PC-3 (cell line): ENCODE data around the gene FUT1. TPM values are rescaled to one million over a fixed set of nuclear protein-coding genes. Genes with fewer than 3 reads are reported as not detected.

Experiments used
- ATAC-seq: fragments of 200-7000 bp; cut with Tn5 transposase; 2 replicates; pipeline ENCODE4 v1.9.1; 2020; ENCODE audit warnings: mild to moderate bottlenecking, moderate library complexity
- BruUV-seq: library from RNA; stranded (reverse); fragments of 400-500 nt; replicated peaks from 2 replicates; lab custom pipeline; 2021; lab: Mats Ljungman, UMichigan
- CTCF ChIA-PET: fragments of 300-600 bp; sonication (Branson Sonifier 250); formaldehyde crosslinking; loops from one replicate; lab custom pipeline; 2022; ENCODE audit warnings: antibody characterized with exemption; lab: Charles Lee
- POLR2A ChIA-PET: fragments of 300-600 bp; sonication (Branson Sonifier 250); formaldehyde crosslinking; loops from one replicate; lab custom pipeline; 2022; ENCODE audit warnings: antibody characterized with exemption; ENCODE audit not compliant: unreplicated experiment; lab: Charles Lee
- DNase-seq: peaks from one replicate; pipeline ENCODE4 v3.0.0-alpha.2; 2015
- H2AFZ ChIP-seq: fragments of 300-600 bp; sonication (generic); 2 replicates; pipeline ENCODE4 v1.6.0; 2016; ENCODE audit warnings: antibody characterized with exemption, low read length
- H3F3A ChIP-seq: fragments of 300-600 bp; sonication (generic); one replicate; pipeline ENCODE4 v1.6.0; 2017; ENCODE audit warnings: antibody characterized with exemption, low read length, control low read depth, mild to moderate bottlenecking; ENCODE audit not compliant: unreplicated experiment
- H3K27ac ChIP-seq: fragments of 300-600 bp; sonication (generic); 2 replicates; pipeline ENCODE4 v1.5.1; 2016; ENCODE audit warnings: mild to moderate bottlenecking, low read length
- H3K27me3 ChIP-seq: fragments of 300-600 bp; sonication (generic); 2 replicates; pipeline ENCODE4 v1.6.1; 2016; ENCODE audit warnings: low read length, mixed read lengths
- H3K36me3 ChIP-seq: fragments of 300-600 bp; sonication (generic); 2 replicates; pipeline ENCODE4 v1.6.1; 2016; ENCODE audit warnings: low read depth, mixed run types, low read length, mixed read lengths
- H3K4me1 ChIP-seq: fragments of 300-600 bp; sonication (generic); 2 replicates; pipeline ENCODE4 v1.5.1; 2016; ENCODE audit warnings: low read length; ENCODE audit not compliant: insufficient read depth
- H3K4me2 ChIP-seq: fragments of 300-600 bp; sonication (generic); 2 replicates; pipeline ENCODE4 v1.6.0; 2016; ENCODE audit warnings: low read length
- H3K4me3 ChIP-seq: fragments of 300-600 bp; sonication (generic); 2 replicates; pipeline ENCODE4 v1.5.1; 2016; ENCODE audit warnings: mild to moderate bottlenecking, low read length, mixed read lengths
- H3K79me2 ChIP-seq: fragments of 300-600 bp; sonication (generic); 2 replicates; pipeline ENCODE4 v1.6.1; 2017; ENCODE audit warnings: low read length, mixed read lengths
- H3K9ac ChIP-seq: fragments of 300-600 bp; sonication (generic); 2 replicates; pipeline ENCODE4 v1.6.0; 2016; ENCODE audit warnings: mild to moderate bottlenecking, low read length
- H3K9me2 ChIP-seq: fragments of 300-600 bp; sonication (generic); replicated peaks from 2 replicates; pipeline ENCODE4 v1.6.1; 2016; ENCODE audit warnings: mixed run types, low read length, mixed read lengths
- H3K9me3 ChIP-seq: fragments of 300-600 bp; sonication (generic); 2 replicates; pipeline ENCODE4 v1.6.1; 2016; ENCODE audit warnings: low read length, mixed read lengths
- H4K20me1 ChIP-seq: fragments of 300-600 bp; sonication (generic); 2 replicates; pipeline ENCODE4 v1.6.1; 2016; ENCODE audit warnings: low read length, mixed read lengths
- CTCF ChIP-seq: fragments of 300-600 bp; sonication (generic); conservative IDR thresholded peaks from 2 replicates; pipeline ENCODE4 v1.5.1; 2017; ENCODE audit warnings: antibody characterized with exemption, low read depth, mild to moderate bottlenecking, low read length
- EZH2 ChIP-seq: fragments of 300-600 bp; sonication (generic); IDR thresholded peaks from one replicate; pipeline ENCODE4 v1.6.1; 2017; ENCODE audit warnings: antibody characterized with exemption, mild to moderate bottlenecking, low read length; ENCODE audit not compliant: unreplicated experiment
- EZH2phosphoT487 ChIP-seq: fragments of 300-600 bp; sonication (generic); IDR thresholded peaks from 2 replicates; pipeline ENCODE4 v1.6.1; 2018; ENCODE audit warnings: mild to moderate bottlenecking, antibody characterized with exemption, low read length, borderline replicate concordance
- intact Hi-C: fragments of 100-400 bp; cut with micrococcal nuclease; formaldehyde crosslinking; loops from 2 replicates; pipeline ENCODE4 v1.9.0; 2023
- total RNA-seq: library from RNA; depleted of rRNA; stranded (reverse); fragments of >200 nt; gene quantifications from 2 replicates; pipeline ENCODE4 v1.2.3, GENCODE V29; 2014

FUT1 gene
- total RNA-seq, 1 experiment from 2014 or later, result 4.6 TPM

- Histone ChIP-seq H3F3A (no peaks in the 10 kb centered on the region), H4K20me1 (no peaks in the 10 kb centered on the region), H3K79me2 (no peaks in the 10 kb centered on the region), H3K36me3 (no peaks in the 10 kb centered on the region), H3K9ac (no peak overlapping the region), H3K9me2 (no peaks in the 10 kb centered on the region), H3K27me3 (no peaks in the 10 kb centered on the region), H3K9me3 (no peaks in the 10 kb centered on the region), H3K4me3 (no peak overlapping the region), H3K4me2 (no peak overlapping the region), H3K27ac (no peak overlapping the region), H3K4me1 (no peaks in the 10 kb centered on the region; the same call in 1 of the 2 replicates), H2AFZ (no peak overlapping the region)
- no TSS peak for BruUV-seq
- CTCF ChIA-PET, result no interaction called here
- ATAC-seq (no peak), DNase-seq (no peak)
- POLR2A ChIA-PET, result interaction anchor here (0.5 kb wide), 1 partner anchor 58 kb away, joined by 3 read pairs; no protein-coding TSS in a partner anchor
- no peak for TF ChIP-seq EZH2phosphoT487
- TF ChIP-seq EZH2, result no peak
- TF ChIP-seq CTCF, result no peak
- intact Hi-C loops, result no loop called here
Observed at GRCh38 chr19:48737360-48737998, 15.0 kb downstream of the FUT1 start.

GRCh38 chr19:48735031-48735615 lies 17.3 kb downstream of the FUT1 start:
- no peak overlapping the region for H3K27ac ChIP-seq
- no peaks in the 10 kb centered on the region for H3K27me3 ChIP-seq
- H3K9me3 ChIP-seq, result no peaks in the 10 kb centered on the region
- ATAC-seq (no peak), DNase-seq (no peak)
- no peaks in the 10 kb centered on the region for H4K20me1 ChIP-seq
- TF ChIP-seq EZH2, result no peak
- TF ChIP-seq EZH2phosphoT487, result no peak
- TF ChIP-seq CTCF, result no peak
- H3K79me2 ChIP-seq, result no peaks in the 10 kb centered on the region
- BruUV-seq, result no TSS peak
- no peaks in the 10 kb centered on the region; the same call in 1 of the 2 replicates for H3K4me1 ChIP-seq
- no peak overlapping the region for H3K4me3 ChIP-seq
- ChIA-PET CTCF (no interaction called here), POLR2A (no interaction called here)
- no peak overlapping the region for H3K4me2 ChIP-seq
- no peaks in the 10 kb centered on the region for H3F3A ChIP-seq
- no peak overlapping the region for H2AFZ ChIP-seq
- H3K36me3 ChIP-seq, result no peaks in the 10 kb centered on the region
- no peaks in the 10 kb centered on the region for H3K9me2 ChIP-seq
- H3K9ac ChIP-seq, result no peak overlapping the region
- intact Hi-C loops, result no loop called here

GRCh38 chr19:48734625-48735024 lies 17.8 kb downstream of the FUT1 start:
- H4K20me1 ChIP-seq, result no peaks in the 10 kb centered on the region
- CTCF ChIA-PET, result no interaction called here
- BruUV-seq, result no TSS peak

More at GRCh38 chr19:48734625-48735024, 17.8 kb downstream of the FUT1 start:
- Histone ChIP-seq H3K27ac (no peak overlapping the region), H3K4me3 (no peak overlapping the region), H3K9ac (no peak overlapping the region), H3K4me1 (no peaks in the 10 kb centered on the region; the same call in 1 of the 2 replicates), H2AFZ (no peak overlapping the region), H3F3A (no peaks in the 10 kb centered on the region), H3K27me3 (no peaks in the 10 kb centered on the region), H3K9me2 (no peaks in the 10 kb centered on the region), H3K79me2 (no peaks in the 10 kb centered on the region), H3K4me2 (no peak overlapping the region), H3K9me3 (no peaks in the 10 kb centered on the region), H3K36me3 (no peaks in the 10 kb centered on the region)
- TF ChIP-seq CTCF, result no peak
- TF ChIP-seq EZH2, result no peak
- no peak for TF ChIP-seq EZH2phosphoT487
- DNase-seq, result no peak
- POLR2A ChIA-PET, result no interaction called here
- intact Hi-C loops, result no loop called here
- no peak for ATAC-seq
